ENCODE measurements around the gene AMOTL2. TPM values are rescaled to one million over a fixed set of nuclear protein-coding genes. Genes with fewer than 3 reads are reported as not detected.

The AMOTL2 gene
- polyA plus RNA-seq, 1 donor (not counting 4 experiments of a cell fraction or from before 2014, with no cell fraction given), result 39.8 TPM

- Histone ChIP-seq H3K27me3 (ENCODE audit: control insufficient read depth, extremely low read depth, insufficient read depth, low read length) (no peaks in the 10 kb centered on the region), H3K9ac (ENCODE audit: control insufficient read depth, extremely low read depth, insufficient read depth, low read length) (no peak overlapping the region), H3K9me1 (ENCODE audit: control insufficient read depth, extremely low read depth, insufficient read depth, low read length) (no peaks in the 10 kb centered on the region), H3K4me1 (ENCODE audit: control insufficient read depth, extremely low read depth, insufficient read depth, low read length) (peaks cover 12% of the 10 kb centered on the region), H4K20me1 (ENCODE audit: control insufficient read depth, extremely low read depth, insufficient read depth, low read length) (no peaks in the 10 kb centered on the region), H3K4me3 (ENCODE audit: control insufficient read depth in 2 of 3, extremely low read depth in 1 of 3, insufficient read depth in 2 of 3, low read depth in 1 of 3, low read length in 3 of 3) (no peak overlapping the region), H3K9me3 (ENCODE audit: control insufficient read depth, low read depth, low read length) (no peaks in the 10 kb centered on the region), H2AFZ (ENCODE audit: control insufficient read depth, low read length) (no peak overlapping the region), H3K36me3 (ENCODE audit: control insufficient read depth in 2 of 2, extremely low read depth in 1 of 2, insufficient read depth in 2 of 2, low read length in 2 of 2) (no peaks in the 10 kb centered on the region), H3K27ac (ENCODE audit: control insufficient read depth, insufficient read depth, low read length) (no peak overlapping the region), H3K79me2 (ENCODE audit: control insufficient read depth, insufficient read depth, low read length) (no peaks in the 10 kb centered on the region), H3K4me2 (ENCODE audit: control insufficient read depth, extremely low read depth, insufficient read depth, low read depth, low read length) (no peak overlapping the region)
- DNase-seq (ENCODE audit: low read depth, low spot score), result no peak
- TF ChIP-seq CTCF (optimal IDR thresholded peaks at IDR 0.05 in 1 of 3, IDR thresholded peaks at IDR 0.05 in 1 of 3, conservative IDR thresholded peaks at IDR 0.05 in 1 of 3; ENCODE audit: extremely low read depth in 1 of 3, insufficient read depth in 2 of 3, low read length in 3 of 3), result no peak
- TF ChIP-seq EZH2 (IDR thresholded peaks at IDR 0.05; ENCODE audit: low read length), result no peak
- no peak for FAIRE-seq
- dilution Hi-C loops (cut with MboI; ENCODE audit: extremely low pct_ligation_motif_present, low sequenced_read_pairs), result no loop called here
These were observed 67.9 kb downstream of the AMOTL2 start for GRCh38 chr3:134306320-134306719.

Small RNAs within 50 kb of the gene (small RNA-seq; reads per million reads assigned to genes)
- gene HMGN1P9 (ENCODE audit: insufficient read length in 3 of 3, low read depth in 3 of 3, low replicate concordance in 1 of 3), result 0 reads per million in 3 experiments
- 0 reads per million in 3 experiments for gene MIR6827 (ENCODE audit: insufficient read length in 3 of 3, low read depth in 3 of 3, low replicate concordance in 1 of 3)

Other genes starting within 250 kb of the AMOTL2 start
- 55.6 to 82.1 TPM (median 73.7 TPM) in 3 replicates for gene RYK, start 123.6 kb downstream of the AMOTL2 start, polyA plus RNA-seq
- 34.8 to 63.4 TPM (median 45.6 TPM) in 3 replicates for gene ANAPC13, start 111.5 kb upstream of the AMOTL2 start, polyA plus RNA-seq
- 5.4 to 10.1 TPM (median 8.7 TPM) in 3 replicates for gene CEP63, start 111.6 kb upstream of the AMOTL2 start, polyA plus RNA-seq

All from keratinocyte (primary cell).